SU-DHL-6 (cell line): ENCODE data around the gene OSER1.
"Not testable (repeated sequence)": the region's sequence is repeated elsewhere in the genome, so short reads cannot be mapped to it uniquely, and the experiment has no call there.

Experiments used
- CTCF ChIP-seq: fragments of 200-600 bp; sonication (generic); IDR thresholded peaks from one replicate; pipeline ENCODE4 v1.5.1; 2017; ENCODE audit warnings: antibody characterized with exemption, mild to moderate bottlenecking, low read length, moderate library complexity; ENCODE audit not compliant: insufficient read depth, poor library complexity, severe bottlenecking
- EZH2phosphoT487 ChIP-seq: fragments of 200-600 bp; sonication (generic), shearing (Covaris generic); conservative IDR thresholded peaks from 2 replicates; pipeline ENCODE4 v1.6.1; 2018; ENCODE audit warnings: mild to moderate bottlenecking, antibody characterized with exemption, low read length, moderate library complexity, mixed read lengths

- peak; percentile 52 for TF ChIP-seq CTCF
- not testable (repeated sequence) for TF ChIP-seq EZH2phosphoT487
These were observed 20.2 kb downstream of the OSER1 start for GRCh38 chr20:44190197-44190852.
